GM21528 (cell line): ENCODE measurements around the gene HHAT.

Experiments used
- ATAC-seq: cut with Tn5 transposase; IDR thresholded peaks from one replicate; pipeline ENCODE4 v1.9.1; 2021; ENCODE audit warnings: mild to moderate bottlenecking, moderate library complexity; ENCODE audit not compliant: unreplicated experiment, low FRiP score

Gene HHAT

GRCh38 chr1:210313046-210313595, 15.6 kb upstream of the HHAT start:
- ATAC-seq = no peak

GRCh38 chr1:210313921-210314320, 14.8 kb upstream of the HHAT start:
- no peak for ATAC-seq

- no peak for ATAC-seq
These were observed 13.2 kb upstream of the HHAT start for GRCh38 chr1:210315529-210315928.

- no peak for ATAC-seq
These were observed 7.6 kb upstream of the HHAT start for GRCh38 chr1:210321131-210321530.

GRCh38 chr1:210321552-210321951, 7.2 kb upstream of the HHAT start:
- ATAC-seq = no peak

- no peak for ATAC-seq
These were observed 4.7 kb upstream of the HHAT start for GRCh38 chr1:210323957-210324356.

GRCh38 chr1:210325026-210325670, 3.6 kb upstream of the HHAT start:
- no peak for ATAC-seq

GRCh38 chr1:210328032-210328745, 513 bp upstream of the HHAT start:
- ATAC-seq = peak; percentile 2

GRCh38 chr1:210330279-210330866, 1.7 kb downstream of the HHAT start:
- ATAC-seq = no peak

GRCh38 chr1:210332233-210332632, 3.5 kb downstream of the HHAT start:
- ATAC-seq = no peak

GRCh38 chr1:210332719-210333398, 4.2 kb downstream of the HHAT start:
- peak; percentile 88 for ATAC-seq

- ATAC-seq = no peak
These were observed 6.3 kb downstream of the HHAT start for GRCh38 chr1:210335001-210335400.

GRCh38 chr1:210336362-210336761, 7.7 kb downstream of the HHAT start:
- no peak for ATAC-seq

- ATAC-seq = no peak
These were observed 10.8 kb downstream of the HHAT start for GRCh38 chr1:210339500-210339899.

GRCh38 chr1:210340311-210340710, 11.6 kb downstream of the HHAT start:
- peak; percentile 41 for ATAC-seq

GRCh38 chr1:210340841-210341240, 12.1 kb downstream of the HHAT start:
- no peak for ATAC-seq

GRCh38 chr1:210342986-210343780, 14.5 kb downstream of the HHAT start:
- peak; percentile 57 for ATAC-seq

GRCh38 chr1:210344706-210345105, 16.0 kb downstream of the HHAT start:
- ATAC-seq = no peak

- peak; percentile 43 for ATAC-seq
These were observed 18.4 kb downstream of the HHAT start for GRCh38 chr1:210347112-210347511.

GRCh38 chr1:210351496-210351895, 22.8 kb downstream of the HHAT start:
- no peak for ATAC-seq
